Adrenal gland (tissue), 12 donors: ENCODE results near the gene MOV10L1. TPM values are rescaled to one million over a fixed set of nuclear protein-coding genes. Genes with fewer than 3 reads are reported as not detected.

Experiments
- DNase-seq, 7 donors: peaks; one replicate each; pipeline ENCODE4 v3.0.0-alpha.2; 2019 to 2020
- H3K27ac ChIP-seq, 5 donors: fragments of 200-600 bp; sonication (generic) in 4 of 5; 1 replicate in 3 of 5; 2 replicates in 2 of 5; pipeline versions ENCODE4 v1.5.1 to v1.8.0; 2016 to 2020; ENCODE audit warnings: mild to moderate bottlenecking in 1 of 5
- H3K27me3 ChIP-seq: fragments of 200-600 bp; 2 replicates; pipeline ENCODE4 v1.8.0; 2021
- H3K36me3 ChIP-seq, 2 donors: fragments of 200-600 bp; replicated peaks in 1 of 2; 1 replicate in 1 of 2; 2 replicates in 1 of 2; pipeline versions ENCODE4 v1.5.1 to v1.8.0; 2018 to 2022
- H3K4me1 ChIP-seq, 2 donors: fragments of 200-600 bp; replicated peaks in 1 of 2; 1 replicate in 1 of 2; 2 replicates in 1 of 2; pipeline versions ENCODE4 v1.5.1 to v1.8.0; 2018 to 2021
- H3K4me3 ChIP-seq, 4 donors: fragments of 200-600 bp; sonication (generic) in 3 of 4; one replicate each; pipeline ENCODE4 v1.5.1; 2016 to 2018
- H3K9me3 ChIP-seq, 3 donors: fragments of 200-600 bp; sonication (generic) in 1 of 3; replicated peaks in 1 of 3; 1 replicate in 2 of 3; 2 replicates in 1 of 3; pipeline versions ENCODE4 v1.5.1 to v1.8.0; 2016 to 2021
- CTCF ChIP-seq, 6 experiments: fragments of 450-650 bp in 4 of 6; fragments of 200-600 bp in 2 of 6; sonication (generic) in 1 of 6; IDR thresholded peaks; 1 replicate in 5 of 6; 2 replicates in 1 of 6; pipeline versions ENCODE4 v1.5.1 to v1.8.0; 2016 to 2021; ENCODE audit warnings: antibody characterized with exemption in 6 of 6, mild to moderate bottlenecking in 2 of 6, moderate library complexity in 1 of 6
- POLR2A ChIP-seq, 2 donors: fragments of 450-650 bp; IDR thresholded peaks; one replicate each; pipeline ENCODE4 v1.6.1; 2017; ENCODE audit warnings: antibody characterized with exemption in 2 of 2, mild to moderate bottlenecking in 2 of 2, moderate library complexity in 1 of 2
- WGBS, 4 donors: extraction: QIAGEN DNeasy Blood & Tissue Kit in 2 of 4; methylation state at CpG; one replicate each; pipeline versions ENCODE4 v1.1.5 to v1.1.7; 2013 to 2017; 5-methylcytosine and 5-hydroxymethylcytosine counted together
- intact Hi-C, 2 donors: fragments of 100-400 bp; cut with DNase I; formaldehyde crosslinking; loops; one replicate each; pipeline versions ENCODE4 v1.14.1 to v1.15.0; 2022 to 2023
- polyA plus RNA-seq, 3 donors: library from polyadenylated mRNA; stranded (reverse); fragments of 200-250 nt in 2 of 3; fragments of 350-450 nt in 1 of 3; fragmentation: Illumina TruSeq in 1 of 3; extraction: RNeasy Lipid Tissue Mini Kit (QIAGEN cat#74804) in 1 of 3; gene quantifications; one replicate each; pipeline ENCODE4 v1.2.3, GENCODE V29; 2013 to 2014
- total RNA-seq, 9 donors: library from RNA; depleted of rRNA in 4 of 9; stranded (reverse); fragments of >200 nt in 4 of 9; fragments of 120-200 nt in 1 of 9; fragmentation: NEBNext Ultra II Directional in 1 of 9; extraction: Animal tissue kit (Norgen Biotek cat#: 25700) in 1 of 9; gene quantifications; one replicate each; pipeline versions ENCODE4 v1.1.0 to v1.2.4, GENCODE V29; 2013 to 2023
- donor health status: healthy with polysubstance abuse.
- donor health status: Bipolar disorder and iron deficiency.
- donor health status: DM: yes; HTN: yes; CAD: no.
- donor health status: DM: no; HTN: no; CAD: no.
- donor health status: DM: no; HTN: no; CAD: no.
- donor health status: DM: yes; HTN: yes; CAD: no.

The MOV10L1 gene
- total and polyA plus RNA-seq, 12 donors = 0.14 to 0.74 (median 0.40) TPM; not detected in 5

GRCh38 chr22:50119169-50119767, 29.5 kb downstream of the MOV10L1 start:
- intact Hi-C loops = no loop called here
- TF ChIP-seq POLR2A (IDR thresholded peaks at IDR 0.05) (no peak), CTCF (IDR thresholded peaks at IDR 0.05) (no peak)
- no peak overlapping the region for H3K27ac ChIP-seq
- H3K36me3 ChIP-seq = no peaks in the 10 kb centered on the region
- H3K4me3 ChIP-seq = no peak overlapping the region
- no peaks in the 10 kb centered on the region for H3K9me3 ChIP-seq
- 82 to 88% (median 85%) methylated on average over 8 to 14 of the region's 14 CpGs for WGBS, 4 donors
- peaks cover 0 to 6% of the 10 kb centered on the region in 2 donors for H3K4me1 ChIP-seq
- H3K27me3 ChIP-seq = peaks cover 4% of the 10 kb centered on the region
- DNase-seq = peak in 1 of 7 donors; percentile 47

- Histone ChIP-seq H3K36me3 (no peaks in the 10 kb centered on the region), H3K9me3 (no peaks in the 10 kb centered on the region), H3K27me3 (peaks cover 4% of the 10 kb centered on the region), H3K4me3 (no peak overlapping the region), H3K27ac (no peak overlapping the region), H3K4me1 (peaks cover 0 to 6% of the 10 kb centered on the region in 2 donors)
- no peak for TF ChIP-seq CTCF (IDR thresholded peaks at IDR 0.05)
- intact Hi-C loops = no loop called here
- peak in 1 of 7 donors; percentile 24 for DNase-seq
- WGBS, 4 donors = 44 to 71% (median 56%) methylated on average over 6 of the region's 6 CpGs
Measured at GRCh38 chr22:50119768-50120251, 30.0 kb downstream of the MOV10L1 start.

- peaks cover 0 to 6% of the 10 kb centered on the region in 2 donors for H3K4me1 ChIP-seq
- peaks cover 4% of the 10 kb centered on the region for H3K27me3 ChIP-seq
- TF ChIP-seq POLR2A (IDR thresholded peaks at IDR 0.05) (no peak), CTCF (IDR thresholded peaks at IDR 0.05) (no peak)
- H3K36me3 ChIP-seq = no peaks in the 10 kb centered on the region
- H3K27ac ChIP-seq = no peak overlapping the region
- intact Hi-C loops = no loop called here
- no peaks in the 10 kb centered on the region for H3K9me3 ChIP-seq
- 69 to 91% (median 81%) methylated on average over 6 to 11 of the region's 11 CpGs for WGBS, 4 donors
- no peak overlapping the region for H3K4me3 ChIP-seq
- DNase-seq = peak in 1 of 7 donors; percentile 41
Measured at GRCh38 chr22:50121202-50121740, 31.5 kb downstream of the MOV10L1 start.

- H3K27me3 ChIP-seq = peaks cover 6% of the 10 kb centered on the region
- H3K36me3 ChIP-seq = no peaks in the 10 kb centered on the region
- WGBS, 4 donors = 79 to 94% (median 86%) methylated on average over 4 of the region's 4 CpGs
- no peak overlapping the region for H3K4me3 ChIP-seq
- peaks cover 0 to 6% of the 10 kb centered on the region in 2 donors for H3K4me1 ChIP-seq
- intact Hi-C loops = no loop called here
- DNase-seq = no peak
- TF ChIP-seq CTCF (IDR thresholded peaks at IDR 0.05) (no peak), POLR2A (IDR thresholded peaks at IDR 0.05) (no peak)
- no peak overlapping the region for H3K27ac ChIP-seq
- no peaks in the 10 kb centered on the region for H3K9me3 ChIP-seq
Measured at GRCh38 chr22:50123119-50123518, 33.3 kb downstream of the MOV10L1 start.
